Lower leg skin (tissue), 4 donors: Measurements from ENCODE around the gene FBXO36. TPM values are rescaled to one million over a fixed set of nuclear protein-coding genes. Genes with fewer than 3 reads are reported as not detected.
"Not testable (repeated sequence)": the region's sequence is repeated elsewhere in the genome, so short reads cannot be mapped to it uniquely, and the experiment has no call there.

Source experiments
- DNase-seq, 2 donors: peaks; one replicate each; pipeline ENCODE4 v3.0.0-alpha.2; 2019; ENCODE audit warnings: low spot score in 2 of 2
- H3K4me3 ChIP-seq: fragments of 200-600 bp; sonication (generic); 2 replicates; pipeline ENCODE4 v1.5.1; 2017; ENCODE audit warnings: mild to moderate bottlenecking, low read depth; ENCODE audit not compliant: poor library complexity, severe bottlenecking
- CTCF ChIP-seq, 3 donors: fragments of 450-650 bp; IDR thresholded peaks; one replicate each; pipeline ENCODE4 v1.5.1; 2016; ENCODE audit warnings: antibody characterized with exemption in 3 of 3, mild to moderate bottlenecking in 3 of 3, moderate library complexity in 2 of 3
- POLR2A ChIP-seq, 2 donors: fragments of 450-650 bp; IDR thresholded peaks; one replicate each; pipeline ENCODE4 v1.6.1; 2016 to 2017; ENCODE audit warnings: antibody characterized with exemption in 2 of 2, mild to moderate bottlenecking in 1 of 2, moderate library complexity in 1 of 2
- WGBS, 2 donors: methylation state at CpG; one replicate each; pipeline ENCODE4 v1.1.5; 2018; 5-methylcytosine and 5-hydroxymethylcytosine counted together
- intact Hi-C: fragments of 100-400 bp; cut with DNase I; formaldehyde crosslinking; loops from one replicate; pipeline ENCODE4 v1.15.0; 2023; ENCODE audit warnings: low total_unique reads
- total RNA-seq, 4 donors: library from RNA; depleted of rRNA; stranded (reverse); fragments of >200 nt; gene quantifications; one replicate each; pipeline ENCODE4 v1.1.0, GENCODE V29; 2016

FBXO36 gene
- total RNA-seq, 4 donors from 2014 or later: 3.4 to 6.8 (median 5.4) TPM

GRCh38 chr2:229889023-229889422, 33.3 kb upstream of the FBXO36 start:
- TF ChIP-seq CTCF (IDR thresholded peaks at IDR 0.05) (no peak), POLR2A (IDR thresholded peaks at IDR 0.05) (no peak)
- H3K4me3 ChIP-seq: no peak overlapping the region
- no peak for DNase-seq
- WGBS, 2 donors: 86 to 88% methylated on average over 2 of the region's 2 CpGs
- intact Hi-C loops: no loop called here

- intact Hi-C loops: no loop called here
- TF ChIP-seq CTCF (IDR thresholded peaks at IDR 0.05): no peak
- no peak for TF ChIP-seq POLR2A (IDR thresholded peaks at IDR 0.05)
- H3K4me3 ChIP-seq: no peak overlapping the region
- WGBS, 2 donors: 64 to 75% methylated on average over 1 of the region's 1 CpG
- DNase-seq: no peak
These were observed 25.4 kb upstream of the FBXO36 start for GRCh38 chr2:229896857-229897256.

GRCh38 chr2:229899604-229900003, 22.7 kb upstream of the FBXO36 start:
- WGBS, 2 donors: 94 to 96% methylated on average over 3 of the region's 3 CpGs
- no peak for DNase-seq
- intact Hi-C loops: no loop called here
- H3K4me3 ChIP-seq: no peak overlapping the region
- no peak for TF ChIP-seq CTCF (IDR thresholded peaks at IDR 0.05)
- TF ChIP-seq POLR2A (IDR thresholded peaks at IDR 0.05): no peak

GRCh38 chr2:229900012-229900411, 22.3 kb upstream of the FBXO36 start:
- WGBS, 2 donors: 89 to 91% methylated on average over 3 of the region's 3 CpGs
- intact Hi-C loops: no loop called here

GRCh38 chr2:229900514-229900913, 21.8 kb upstream of the FBXO36 start:
- DNase-seq, H3K4me3 ChIP-seq, intact Hi-C loops: not testable (repeated sequence)
- WGBS, 2 donors: 86 to 95% methylated on average over 9 of the region's 9 CpGs

More at GRCh38 chr2:229900012-229900411, 22.3 kb upstream of the FBXO36 start:
- TF ChIP-seq CTCF (IDR thresholded peaks at IDR 0.05) (no peak), POLR2A (IDR thresholded peaks at IDR 0.05) (no peak)
- H3K4me3 ChIP-seq: no peak overlapping the region
- no peak for DNase-seq

GRCh38 chr2:229901819-229902218, 20.5 kb upstream of the FBXO36 start:
- intact Hi-C loops: no loop called here
- TF ChIP-seq POLR2A (IDR thresholded peaks at IDR 0.05): no peak
- TF ChIP-seq CTCF (IDR thresholded peaks at IDR 0.05): no peak
- DNase-seq: no peak
- no peak overlapping the region for H3K4me3 ChIP-seq
- WGBS, 2 donors: 38 to 44% methylated on average over 3 of the region's 3 CpGs
